DMS79 (cell line): ENCODE measurements around the gene ZNF581.
A peak's percentile ranks its signal among the peaks of the same experiment; 100 is the strongest.

Experiments used
- DNase-seq: peaks from one replicate; lab custom pipeline; 2025; lab: John Stamatoyannopoulos, UW

ZNF581 gene

DNA sequence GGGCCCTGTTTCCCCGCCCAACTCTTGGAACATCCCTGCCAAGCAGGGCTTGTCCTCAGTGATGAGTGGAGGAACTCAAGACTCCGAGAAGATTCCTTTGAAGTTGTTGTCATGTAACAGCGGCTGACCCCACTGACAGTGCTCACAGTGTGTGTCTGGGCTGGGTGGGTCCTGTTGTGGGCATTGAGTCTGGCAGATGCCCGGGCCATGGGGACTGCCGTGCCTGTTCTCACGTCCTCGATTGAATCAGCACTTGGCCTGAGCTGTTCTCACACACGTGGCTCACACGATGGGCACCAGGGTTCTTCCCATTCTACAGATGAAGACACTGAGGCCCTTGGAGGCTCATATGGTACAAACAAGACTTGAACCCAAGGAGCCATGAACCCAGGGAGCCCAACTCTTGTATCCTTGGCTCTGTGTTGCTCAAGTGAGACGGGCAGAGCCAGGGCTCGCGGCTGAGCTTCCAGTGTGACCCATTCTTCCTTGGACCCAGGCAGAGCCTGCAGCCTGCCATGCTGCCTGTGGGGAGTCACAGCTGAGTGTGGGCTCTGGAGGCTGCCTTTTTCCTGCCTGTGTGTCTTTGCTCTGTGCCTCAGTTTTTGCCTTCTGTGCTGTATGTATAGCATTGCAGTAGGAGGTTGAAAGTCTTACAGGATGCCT lies 23.0 kb downstream of the ZNF581 start:
- no peak for DNase-seq

DNA sequence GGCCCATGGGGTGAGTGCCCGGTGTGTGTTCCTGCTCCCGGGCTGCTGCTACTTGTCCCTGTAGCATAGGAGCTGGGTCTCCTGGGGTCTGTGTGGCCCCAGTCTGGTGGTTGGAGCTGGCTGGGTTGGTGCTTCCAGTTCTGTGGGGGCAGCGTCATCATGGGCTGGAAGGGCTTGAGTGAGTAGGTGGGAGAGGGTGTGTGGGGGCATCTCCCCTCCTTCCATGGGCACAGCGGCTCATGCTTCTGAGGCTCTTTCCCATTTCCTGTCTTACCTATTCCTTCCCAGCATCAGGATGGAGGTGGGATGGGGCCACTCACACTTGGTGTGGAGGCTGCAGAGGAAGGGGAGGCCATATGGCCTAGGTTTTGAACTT lies 23.5 kb downstream of the ZNF581 start:
- DNase-seq: no peak

DNA sequence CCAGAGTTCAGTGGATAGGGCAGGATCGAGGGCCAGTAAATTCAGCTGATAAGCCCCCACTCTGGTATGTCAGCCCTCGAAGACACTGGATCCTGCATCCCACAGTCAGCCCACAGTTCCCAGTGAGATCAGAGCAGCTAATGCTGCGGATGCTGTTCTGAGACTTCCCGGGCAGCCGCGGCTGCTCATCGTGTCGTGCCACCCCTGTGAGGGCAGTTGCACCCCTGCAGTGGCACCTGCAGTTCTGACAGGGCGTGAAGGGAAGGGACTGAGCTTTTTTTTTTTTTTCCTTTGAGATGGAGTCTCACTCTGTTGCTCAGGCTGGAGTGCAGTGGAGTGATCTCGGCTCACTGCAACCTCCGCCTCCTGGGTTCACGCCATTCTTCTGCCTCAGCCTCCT lies 24.1 kb downstream of the ZNF581 start:
- no peak for DNase-seq

DNA sequence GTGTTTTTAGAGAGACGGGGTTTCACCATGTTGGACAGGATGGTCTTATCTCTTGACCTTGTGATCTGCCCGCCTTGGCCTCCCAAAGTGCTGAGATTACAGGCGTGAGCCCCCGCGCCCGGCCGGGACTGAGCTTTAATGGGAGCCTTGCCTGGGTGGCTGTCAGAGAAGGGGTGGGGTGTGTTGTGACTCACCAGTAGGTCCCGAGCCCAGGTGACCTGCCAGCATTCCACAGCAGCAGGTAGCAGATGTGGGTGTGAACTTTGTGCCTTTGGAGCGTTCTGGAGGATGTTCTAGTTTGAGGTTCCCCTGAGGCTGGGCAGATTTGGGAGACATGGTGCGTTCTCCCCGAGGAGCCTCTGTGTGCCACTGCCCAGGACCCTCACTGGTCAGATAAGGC lies 24.5 kb downstream of the ZNF581 start:
- DNase-seq: no peak

DNA sequence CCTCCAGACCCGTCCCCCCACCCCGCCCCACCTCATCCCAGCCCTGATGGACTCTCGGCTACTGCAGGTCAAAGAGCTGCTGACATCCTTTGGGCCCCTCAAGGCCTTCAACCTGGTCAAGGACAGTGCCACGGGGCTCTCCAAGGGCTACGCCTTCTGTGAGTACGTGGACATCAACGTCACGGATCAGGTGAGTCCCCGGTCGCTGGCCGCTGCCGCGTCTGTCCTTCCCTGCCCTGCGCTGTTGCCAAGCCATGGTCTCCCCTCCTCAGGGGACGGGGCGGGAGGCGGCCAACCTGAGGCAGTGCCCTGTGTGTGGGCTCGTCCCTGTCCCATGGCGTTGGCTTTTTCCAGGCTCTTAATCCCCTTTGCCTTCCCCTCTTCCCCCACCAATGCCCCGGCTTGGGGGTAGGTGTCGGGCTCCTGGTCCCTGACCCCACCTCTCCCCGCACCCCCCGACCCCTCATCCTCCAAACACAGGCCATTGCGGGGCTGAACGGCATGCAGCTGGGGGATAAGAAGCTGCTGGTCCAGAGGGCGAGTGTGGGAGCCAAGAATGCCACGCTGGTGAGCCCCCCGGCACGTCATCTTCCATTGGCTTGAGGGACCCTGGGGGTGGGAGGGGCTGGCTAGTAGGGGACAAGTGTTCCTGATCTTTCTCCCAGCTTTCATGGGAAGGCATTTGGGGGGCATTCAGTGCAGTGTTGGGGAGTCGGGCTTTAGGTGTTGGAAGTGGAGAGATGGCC lies 25.3 kb downstream of the ZNF581 start:
- no peak for DNase-seq

DNA sequence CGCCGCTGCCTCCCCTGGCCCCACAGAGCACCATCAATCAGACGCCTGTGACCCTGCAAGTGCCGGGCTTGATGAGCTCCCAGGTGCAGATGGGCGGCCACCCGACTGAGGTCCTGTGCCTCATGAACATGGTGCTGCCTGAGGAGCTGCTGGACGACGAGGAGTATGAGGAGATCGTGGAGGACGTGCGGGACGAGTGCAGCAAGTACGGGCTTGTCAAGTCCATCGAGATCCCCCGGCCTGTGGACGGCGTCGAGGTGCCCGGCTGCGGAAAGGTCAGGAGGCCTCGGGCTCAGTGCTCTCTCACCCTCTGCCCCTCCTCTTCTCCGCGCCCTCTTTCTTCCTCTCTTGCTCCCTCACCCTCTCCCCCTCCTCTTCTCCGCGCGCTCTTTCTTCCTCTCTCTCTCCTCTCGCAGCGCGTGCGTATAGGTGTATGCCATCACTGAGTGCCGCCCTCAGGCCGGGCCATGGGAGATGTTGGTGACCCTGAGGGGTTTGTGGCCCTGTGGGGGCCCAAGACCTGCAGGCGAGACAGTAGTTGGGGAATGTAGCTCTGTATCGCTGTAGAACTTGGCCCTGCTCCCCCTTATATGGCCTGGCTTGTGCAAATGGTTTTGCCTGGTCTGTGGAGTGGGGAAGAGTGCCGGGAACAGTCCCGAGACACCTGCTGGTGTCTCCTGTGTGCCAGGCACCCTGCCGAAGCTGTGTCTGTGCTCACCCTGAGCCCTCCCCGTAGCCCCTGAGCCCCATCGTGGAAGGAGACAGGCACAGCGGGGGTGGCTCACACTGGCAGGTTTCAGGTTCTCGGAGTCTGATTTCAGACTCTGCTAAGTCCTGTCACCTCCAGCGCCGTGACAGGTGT lies 26.2 kb downstream of the ZNF581 start:
- DNase-seq: no peak

DNA sequence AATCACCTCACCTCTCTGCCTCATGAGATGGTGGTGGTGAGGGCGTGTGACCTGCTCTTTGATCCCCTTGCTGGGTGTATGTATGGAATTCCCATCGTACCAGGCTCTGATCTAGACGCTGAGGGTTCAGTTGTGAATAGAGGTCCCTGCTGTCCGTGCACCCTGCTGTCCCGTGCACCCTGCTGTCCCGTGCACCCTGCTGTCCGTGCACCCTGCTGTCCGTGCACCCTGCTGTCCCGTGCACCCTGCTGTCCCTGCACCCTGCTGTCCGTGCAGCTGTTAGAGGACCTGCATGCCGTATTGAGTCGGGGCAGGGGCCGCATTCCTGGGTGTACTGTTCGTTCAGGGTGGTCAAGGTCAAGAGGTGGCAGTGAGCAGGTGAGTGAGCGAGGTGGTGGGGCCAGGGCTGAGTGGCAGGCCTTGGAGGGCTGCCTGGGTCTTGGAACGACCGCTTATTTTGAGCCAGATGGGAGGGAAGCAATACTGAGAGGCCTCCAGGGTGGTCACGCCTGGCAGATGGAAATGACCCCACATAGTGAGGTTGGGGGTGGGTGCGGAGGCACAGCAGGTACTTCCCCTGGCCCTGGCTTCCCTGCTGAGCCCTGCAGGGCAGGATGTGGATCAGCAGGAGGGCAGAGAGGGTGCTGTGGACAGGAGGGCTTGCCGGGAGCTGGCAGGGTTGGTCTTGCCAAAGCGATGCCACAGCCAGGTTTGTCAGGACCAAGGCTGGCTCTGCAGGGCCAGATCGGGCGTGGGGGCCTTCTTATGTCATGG lies 27.0 kb downstream of the ZNF581 start:
- DNase-seq: no peak

DNA sequence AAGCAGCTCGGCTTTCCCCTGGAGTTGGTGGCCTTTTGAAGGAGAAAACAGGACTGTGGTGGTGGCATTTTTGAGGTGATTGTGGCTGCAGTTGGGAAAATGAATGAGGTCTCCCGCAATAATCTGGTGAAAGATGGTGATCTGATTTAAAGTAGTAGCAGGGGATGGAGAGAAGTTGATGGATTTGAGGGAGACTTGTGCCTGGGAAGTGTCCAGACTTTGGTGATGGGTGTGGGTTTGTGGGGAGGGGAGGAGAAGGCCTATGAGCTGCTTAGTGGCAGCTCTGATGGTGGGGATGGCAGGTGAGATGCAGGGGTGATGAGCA lies 27.6 kb downstream of the ZNF581 start:
- no peak for DNase-seq

DNA sequence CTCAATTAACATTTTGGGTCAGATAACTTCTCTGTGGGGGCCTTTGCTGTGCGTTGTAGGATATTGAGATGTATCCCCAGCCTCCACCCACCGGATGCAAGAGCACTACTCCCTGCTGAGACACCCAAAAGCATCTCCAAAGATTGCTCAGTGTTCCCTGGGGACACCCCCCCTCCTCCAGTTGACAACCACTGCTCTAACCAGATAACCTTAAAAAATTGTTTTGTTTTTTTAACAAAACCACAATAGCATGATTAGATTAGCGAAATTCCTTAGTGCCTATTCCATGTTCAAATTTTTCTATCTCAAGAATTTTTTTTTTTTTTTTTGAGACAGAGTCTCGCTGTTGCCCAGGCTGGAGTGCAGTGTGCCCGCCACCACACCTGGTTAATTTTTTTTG lies 29.0 kb downstream of the ZNF581 start:
- no peak for DNase-seq

DNA sequence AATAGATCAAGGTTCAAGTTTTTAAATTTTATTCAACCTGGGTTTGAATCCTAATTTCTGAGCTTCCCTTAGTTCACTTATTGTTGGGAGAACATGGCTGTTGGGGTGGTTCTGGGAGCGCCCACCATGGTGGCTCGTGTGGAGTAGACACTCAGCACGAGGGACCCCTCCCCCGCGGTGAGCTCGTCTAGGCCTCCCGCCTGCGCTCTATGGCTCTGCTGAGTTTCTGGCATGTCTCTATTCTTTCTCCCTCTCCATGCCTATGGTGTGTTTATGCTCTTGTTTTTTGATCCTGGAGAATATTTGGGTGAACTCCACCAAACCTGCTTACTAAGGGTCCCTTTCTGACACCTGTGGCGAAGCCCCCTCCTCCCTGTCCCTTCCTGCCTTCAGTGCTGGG lies 30.0 kb downstream of the ZNF581 start:
- no peak for DNase-seq

DNA sequence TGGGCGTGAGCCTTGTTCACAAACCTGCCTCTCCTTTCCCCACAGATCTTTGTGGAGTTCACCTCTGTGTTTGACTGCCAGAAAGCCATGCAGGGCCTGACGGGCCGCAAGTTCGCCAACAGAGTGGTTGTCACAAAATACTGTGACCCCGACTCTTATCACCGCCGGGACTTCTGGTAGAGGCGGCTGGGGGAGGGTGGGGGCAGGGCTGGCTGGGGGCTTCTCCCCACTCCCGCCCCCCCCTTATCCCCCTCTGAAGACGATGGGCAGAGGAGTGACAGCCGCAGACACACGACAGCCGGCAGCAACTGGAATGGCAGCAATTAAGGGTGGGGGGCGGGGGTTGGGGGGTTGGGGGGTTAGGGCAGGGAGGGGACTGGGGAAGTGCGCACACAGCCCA lies 30.4 kb downstream of the ZNF581 start:
- DNase-seq: no peak

DNA sequence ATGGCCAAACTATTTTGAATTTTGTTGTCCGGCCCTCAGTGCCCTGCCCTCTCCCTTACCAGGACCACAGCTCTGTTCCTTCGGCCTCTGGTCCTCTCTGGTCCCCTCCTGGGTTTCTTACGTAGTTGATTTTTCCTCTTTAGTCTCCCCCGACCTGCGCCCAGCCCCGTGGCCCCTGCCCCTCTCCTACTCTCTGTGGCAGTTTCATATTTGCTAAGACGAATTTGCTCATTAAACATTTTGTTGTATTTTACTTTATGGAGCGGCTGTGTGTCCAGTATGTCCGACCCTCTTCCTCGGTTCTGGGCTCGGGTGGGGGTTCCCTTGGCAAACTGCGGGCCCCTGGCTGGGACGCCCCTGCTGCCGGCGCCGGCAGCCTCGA lies 31.0 kb downstream of the ZNF581 start:
- DNase-seq: no peak

DNA sequence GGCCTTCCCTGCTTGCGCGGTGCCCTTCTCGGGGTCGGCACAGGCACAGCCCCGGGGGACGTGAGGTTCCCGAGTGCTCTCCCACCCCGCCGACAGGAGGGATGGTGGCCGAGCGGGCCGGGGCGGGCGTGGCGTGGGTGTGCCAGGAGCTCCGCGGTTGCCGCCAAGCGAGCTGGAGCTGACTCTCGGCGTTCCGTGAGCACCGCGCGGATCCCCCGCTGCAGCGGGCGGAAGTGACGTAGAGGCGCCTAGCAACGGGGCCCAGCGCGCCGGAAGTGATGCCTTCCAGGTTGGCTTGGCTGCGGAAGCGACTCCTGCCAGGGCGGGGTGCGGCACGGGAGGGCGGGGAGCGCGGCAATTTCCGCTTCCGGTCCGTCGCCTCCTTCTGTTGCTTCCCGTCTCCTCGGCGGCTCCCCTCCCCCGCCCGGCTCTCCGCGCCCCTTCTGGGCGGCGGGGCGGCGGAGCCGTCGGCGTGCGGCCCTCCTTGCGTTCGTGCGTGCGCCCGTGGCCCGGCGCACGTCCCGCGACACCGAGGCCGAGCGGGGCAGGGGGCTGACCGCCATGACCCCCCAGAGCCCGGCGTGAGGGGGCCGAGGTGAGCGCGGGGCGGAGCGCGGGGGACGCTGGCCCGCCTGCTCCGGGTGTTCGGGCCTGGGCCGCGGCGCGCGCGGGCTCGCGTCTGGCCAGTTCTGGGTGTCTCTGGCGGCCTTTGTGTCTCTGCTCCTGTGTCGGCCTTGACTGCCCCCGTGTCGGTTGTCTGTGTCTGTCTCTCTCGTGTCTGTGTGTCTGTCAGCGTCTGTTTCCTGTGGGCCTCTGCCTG lies 31.6 kb downstream of the ZNF581 start, which contains the start of gene EPN1:
EPN1 (plus strand) TSS at position 386 of the 820 bp plus-strand sequence. CDS start 3,402 bp downstream, outside the sequence.
- peak; percentile 90 for DNase-seq

DNA sequence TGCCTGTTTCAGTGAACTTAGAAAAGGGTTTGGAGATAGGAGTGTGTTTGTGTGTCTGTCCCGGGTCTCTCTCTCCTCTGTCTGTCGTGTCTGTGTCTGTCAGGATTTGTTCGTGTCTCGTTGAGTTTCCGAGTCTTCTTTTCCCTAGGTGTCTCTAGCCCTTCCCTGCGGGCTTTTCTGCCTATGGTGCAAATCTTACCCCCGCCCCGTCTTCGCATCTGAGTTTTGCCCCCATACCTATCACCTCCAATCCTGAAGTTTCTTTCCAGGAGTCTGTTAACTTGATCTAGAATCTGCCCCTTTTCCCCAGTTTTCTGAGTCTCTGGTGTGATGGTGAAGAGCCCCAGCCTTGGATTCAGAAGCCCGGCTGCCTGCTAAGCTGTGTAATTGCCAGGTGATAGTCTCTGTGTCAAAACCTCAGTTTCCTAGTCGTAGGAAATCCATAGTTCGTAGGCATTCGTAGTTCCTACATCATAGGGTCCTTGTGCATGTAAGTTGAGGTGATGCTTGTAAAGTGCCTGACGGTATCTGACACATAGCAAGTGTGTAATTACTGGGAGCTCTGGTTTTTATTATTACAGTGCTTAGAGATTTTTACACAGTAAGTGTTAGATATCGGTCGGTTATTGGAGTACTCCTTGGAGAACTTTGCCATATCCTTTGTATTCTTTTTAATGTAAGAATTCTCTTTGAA lies 32.4 kb downstream of the ZNF581 start:
- DNase-seq: no peak

DNA sequence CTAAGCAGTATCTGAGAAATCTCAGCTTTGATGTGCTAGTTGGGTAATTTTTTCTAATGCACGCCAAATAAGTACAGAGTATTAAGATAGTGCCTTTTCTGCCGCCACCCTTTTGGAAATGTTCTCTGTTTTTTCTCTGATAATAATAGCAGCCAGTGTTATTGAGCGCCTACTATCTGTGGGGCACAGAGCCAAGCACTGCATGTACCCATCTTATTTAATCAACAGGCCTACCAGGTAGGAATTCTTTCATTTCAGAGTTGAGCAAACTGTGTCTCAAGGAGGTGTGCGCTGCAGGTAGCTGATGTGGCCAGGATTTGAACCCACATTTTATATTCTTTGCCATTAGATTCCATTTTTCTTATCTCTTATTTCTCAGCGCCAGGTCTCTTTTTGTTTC lies 32.9 kb downstream of the ZNF581 start:
- no peak for DNase-seq

DNA sequence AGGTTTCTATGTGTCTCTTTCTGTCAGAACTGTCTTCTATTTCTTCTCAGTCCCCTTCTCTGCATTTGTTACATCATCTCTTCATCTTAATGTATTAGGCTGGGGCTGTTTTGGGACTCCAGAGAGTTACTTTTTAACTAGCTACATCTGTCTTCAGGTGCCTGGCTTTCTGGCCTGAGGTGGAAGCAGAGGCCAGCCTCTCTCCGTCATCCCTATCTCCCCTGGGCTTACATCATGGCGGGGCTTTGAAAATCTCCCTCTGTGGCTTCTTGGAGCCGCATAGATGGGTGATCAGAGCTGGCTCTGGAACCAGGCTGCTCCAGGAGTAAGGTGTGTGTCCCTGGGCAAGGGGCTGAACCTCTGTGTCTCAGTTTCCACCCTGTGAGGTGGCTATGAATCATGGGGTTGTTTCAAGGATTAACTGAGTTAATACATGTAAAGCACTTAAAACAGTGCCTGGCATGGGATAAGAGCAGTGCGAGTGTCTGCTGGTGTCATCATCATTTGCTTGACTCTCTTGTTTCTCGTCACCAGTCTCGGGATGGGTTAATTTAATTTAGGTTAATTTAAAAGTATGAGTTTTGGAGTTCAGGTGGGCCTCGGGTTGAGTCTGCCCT lies 33.5 kb downstream of the ZNF581 start:
- no peak for DNase-seq

DNA sequence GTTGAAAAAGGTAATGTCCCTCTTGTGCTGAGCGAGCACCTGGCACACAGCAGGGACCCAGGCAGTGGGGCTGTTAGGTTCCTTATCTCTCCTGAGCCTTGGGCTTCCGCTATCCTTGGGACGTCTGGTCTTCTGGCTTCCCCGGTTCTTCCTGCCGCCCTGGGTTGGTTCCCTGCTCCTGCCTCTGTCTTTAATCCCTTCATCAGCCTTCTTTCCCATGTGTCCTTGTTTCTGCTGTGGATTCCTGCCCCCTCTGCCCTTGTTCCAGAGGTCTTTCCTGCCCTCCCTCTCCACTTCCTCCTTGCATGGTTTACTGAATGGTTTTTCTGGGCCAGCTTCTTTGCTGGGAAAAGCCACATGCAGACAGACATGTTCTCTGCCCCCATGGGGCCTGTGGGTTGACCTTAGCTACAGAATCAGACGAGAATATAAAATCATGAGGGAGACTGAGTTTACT lies 34.2 kb downstream of the ZNF581 start:
- DNase-seq: no peak

DNA sequence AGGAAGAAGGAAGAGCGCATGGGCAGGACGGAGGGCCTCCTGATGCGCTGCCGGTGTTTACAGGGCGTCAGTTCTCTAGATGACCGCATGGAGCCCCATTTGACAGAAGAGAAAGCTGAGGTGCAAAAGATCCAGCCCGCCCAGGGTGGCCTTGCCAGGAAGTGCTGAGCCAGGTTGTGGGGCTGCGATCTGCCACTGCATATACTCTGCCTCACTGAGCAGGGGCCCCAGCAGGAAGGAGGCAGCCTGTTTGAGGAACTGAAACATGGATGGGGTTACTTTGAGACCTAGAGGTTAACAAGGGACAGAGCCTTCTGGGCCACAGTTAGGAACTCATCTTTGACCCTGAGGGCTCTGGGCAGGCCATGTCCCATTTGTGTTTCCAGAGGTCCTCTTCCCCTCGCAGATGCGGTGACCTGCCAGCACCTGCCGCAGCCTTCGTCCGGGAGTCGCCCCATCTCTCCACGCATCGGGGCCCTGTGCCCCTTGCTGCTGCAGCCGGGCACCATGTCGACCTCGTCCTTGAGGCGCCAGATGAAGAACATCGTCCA lies 34.7 kb downstream of the ZNF581 start:
- DNase-seq: no peak

DNA sequence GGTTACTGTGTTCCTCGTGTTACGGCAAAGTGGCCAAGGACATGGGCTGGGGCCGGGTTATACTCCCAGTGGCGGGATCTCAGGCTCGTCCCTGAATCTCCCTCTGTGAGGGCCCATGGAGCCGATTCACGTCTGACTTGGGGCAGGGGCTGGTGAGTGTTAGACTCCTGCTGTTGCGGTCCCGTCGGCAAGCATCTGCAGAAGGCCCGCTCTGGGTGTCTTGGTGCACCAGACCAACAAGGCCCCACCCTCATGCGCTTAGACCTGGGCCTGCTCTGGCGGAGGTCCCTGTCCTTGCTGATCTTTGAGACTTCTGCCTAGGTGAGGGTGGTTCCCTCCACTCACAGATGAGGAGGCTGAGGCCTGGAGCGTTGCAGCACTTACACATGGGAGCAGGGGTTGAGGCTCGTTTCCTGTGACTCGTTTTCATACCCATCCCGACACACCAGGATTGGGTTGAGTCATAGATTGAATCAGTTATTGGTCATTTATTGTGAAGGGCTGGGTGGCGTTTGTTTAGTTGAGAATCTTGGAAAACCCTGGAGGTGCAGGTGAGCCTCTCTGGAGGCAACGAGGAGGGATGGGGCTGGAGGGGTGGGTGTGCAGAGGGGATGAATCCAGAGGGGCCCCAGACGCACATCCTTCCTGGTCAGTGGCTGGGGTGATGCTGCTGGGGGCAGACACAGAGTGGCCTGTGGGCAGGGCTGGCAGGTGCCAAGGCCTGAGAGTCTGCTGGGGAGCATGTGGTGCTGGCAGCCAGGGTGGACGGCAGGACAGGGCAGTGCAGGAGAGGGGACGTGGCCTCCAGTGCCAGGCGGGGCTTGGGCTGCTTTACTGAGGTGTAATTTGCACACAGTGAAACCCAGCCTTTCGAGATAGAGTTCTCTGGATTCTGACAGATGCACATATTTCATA lies 36.2 kb downstream of the ZNF581 start:
- DNase-seq: no peak
